Neural cell (in vitro differentiated cells): Measurements from ENCODE around the gene CBL.

ENCODE experiments used
- CTCF ChIP-seq: fragments of 450-650 bp; IDR thresholded peaks from 2 replicates; pipeline ENCODE4 v1.5.1; 2014; ENCODE audit warnings: antibody characterized with exemption, mild to moderate bottlenecking, moderate library complexity; ENCODE audit not compliant: poor library complexity, severe bottlenecking
- EP300 ChIP-seq: fragments of 450-650 bp; conservative IDR thresholded peaks from 2 replicates; pipeline ENCODE4 v1.6.1; 2014; ENCODE audit warnings: antibody characterized with exemption, mild to moderate bottlenecking, moderate library complexity; ENCODE audit not compliant: poor library complexity, severe bottlenecking
- MXI1 ChIP-seq: fragments of 450-650 bp; conservative IDR thresholded peaks from 2 replicates; pipeline ENCODE4 v1.6.1; 2014; ENCODE audit warnings: antibody characterized with exemption, mild to moderate bottlenecking; ENCODE audit not compliant: poor library complexity, severe bottlenecking
- REST ChIP-seq: IDR thresholded peaks from 2 replicates; pipeline ENCODE4 v1.6.1; 2012; ENCODE audit warnings: borderline replicate concordance
- TAF1 ChIP-seq: IDR thresholded peaks from 2 replicates; pipeline ENCODE4 v1.6.1; 2012; ENCODE audit warnings: low read depth

GRCh38 chr11:119175493-119176077, 30.6 kb upstream of the CBL start:
- TF ChIP-seq MXI1: no peak
- TF ChIP-seq TAF1: no peak
- TF ChIP-seq REST: no peak
- TF ChIP-seq EP300: no peak
- TF ChIP-seq CTCF: no peak
